Hepatocyte (in vitro differentiated cells): ENCODE measurements around the gene KIRREL3. TPM values are rescaled to one million over a fixed set of nuclear protein-coding genes. Genes with fewer than 3 reads are reported as not detected.

Experiments used
- DNase-seq: peaks from one replicate; pipeline ENCODE4 v3.0.0-alpha.2; 2016; ENCODE audit warnings: low spot score
- H2AFZ ChIP-seq: fragments of 200-600 bp; sonication (generic); 2 replicates; pipeline ENCODE4 v1.6.0; 2016; ENCODE audit warnings: antibody characterized with exemption, mild to moderate bottlenecking
- H3K27ac ChIP-seq: fragments of 200-600 bp; sonication (generic); 2 replicates; pipeline ENCODE4 v1.5.1; 2016; ENCODE audit warnings: mild to moderate bottlenecking
- H3K27me3 ChIP-seq: fragments of 200-600 bp; sonication (generic); 2 replicates; pipeline ENCODE4 v1.6.1; 2016
- H3K36me3 ChIP-seq: fragments of 200-600 bp; sonication (generic); replicated peaks from 2 replicates; pipeline ENCODE4 v1.5.1; 2016; ENCODE audit warnings: low read depth; ENCODE audit not compliant: insufficient read depth
- H3K4me1 ChIP-seq: fragments of 200-600 bp; sonication (generic); 2 replicates; pipeline ENCODE4 v1.5.1; 2016; ENCODE audit warnings: mild to moderate bottlenecking, moderate library complexity; ENCODE audit not compliant: insufficient read depth
- H3K4me2 ChIP-seq: fragments of 200-600 bp; sonication (generic); 2 replicates; pipeline ENCODE4 v1.6.0; 2016
- H3K4me3 ChIP-seq: fragments of 200-600 bp; sonication (generic); 2 replicates; pipeline ENCODE4 v1.5.1; 2016; ENCODE audit warnings: mild to moderate bottlenecking
- H3K79me2 ChIP-seq: fragments of 200-600 bp; sonication (generic); 2 replicates; pipeline ENCODE4 v1.6.0; 2017; ENCODE audit warnings: mild to moderate bottlenecking
- H3K9me2 ChIP-seq: fragments of 200-600 bp; sonication (generic); replicated peaks from 2 replicates; pipeline ENCODE4 v1.6.0; 2017; ENCODE audit warnings: mild to moderate bottlenecking; ENCODE audit not compliant: insufficient read depth
- H3K9me3 ChIP-seq: fragments of 200-600 bp; sonication (generic); 2 replicates; pipeline ENCODE4 v1.5.1; 2016; ENCODE audit warnings: low read depth, mild to moderate bottlenecking
- H4K20me1 ChIP-seq: fragments of 200-600 bp; sonication (generic); 2 replicates; pipeline ENCODE4 v1.6.0; 2016; ENCODE audit warnings: mild to moderate bottlenecking; ENCODE audit not compliant: insufficient read depth, poor library complexity, severe bottlenecking
- EZH2 ChIP-seq: fragments of 200-600 bp; sonication (generic); IDR thresholded peaks from 2 replicates; pipeline ENCODE4 v1.6.1; 2016; ENCODE audit warnings: antibody characterized with exemption, mild to moderate bottlenecking, borderline replicate concordance
- EZH2phosphoT487 ChIP-seq: fragments of 200-600 bp; sonication (generic); IDR thresholded peaks from one replicate; pipeline ENCODE4 v1.6.1; 2018; ENCODE audit warnings: antibody characterized with exemption, mild to moderate bottlenecking, low read depth, moderate library complexity; ENCODE audit not compliant: unreplicated experiment, severe bottlenecking
- WGBS: methylation state at CpG from one replicate; pipeline ENCODE4 v1.1.6; 2016; ENCODE audit warnings: low lambda C conversion rate; ENCODE audit errors: missing lambda C conversion rate; 5-methylcytosine and 5-hydroxymethylcytosine counted together
- polyA plus RNA-seq: library from polyadenylated mRNA; unstranded; fragments of >200 nt; fragmentation: Nextera tagmentation; extraction: Ambion mirVana; gene quantifications from 2 replicates; pipeline ENCODE4 v1.2.1, GENCODE V29; 2016
- total RNA-seq: library from RNA; depleted of rRNA; stranded (reverse); fragments of >200 nt; gene quantifications from 2 replicates; pipeline ENCODE4 v1.2.3, GENCODE V29; 2014
- TF ChIP-seq, protein P1 (sequence below): fragments of 200-600 bp; sonication (generic); IDR thresholded peaks from 2 replicates; pipeline ENCODE4 v1.5.1; 2016; ENCODE audit warnings: antibody characterized with exemption, mild to moderate bottlenecking; ENCODE audit not compliant: poor library complexity

KIRREL3 gene
- total and polyA plus RNA-seq, 2 experiments from 2014 or later: 0.33 to 0.86 TPM

- Histone ChIP-seq H2AFZ (no peak overlapping the region), H3K9me2 (no peaks in the 10 kb centered on the region), H3K4me3 (no peak overlapping the region), H3K79me2 (no peaks in the 10 kb centered on the region), H4K20me1 (no peaks in the 10 kb centered on the region), H3K27me3 (peaks cover 16% of the 10 kb centered on the region), H3K4me1 (no peaks in the 10 kb centered on the region), H3K4me2 (no peak overlapping the region), H3K9me3 (no peaks in the 10 kb centered on the region), H3K27ac (no peak overlapping the region), H3K36me3 (no peaks in the 10 kb centered on the region)
- WGBS: 88% methylated on average over 3 of the region's 3 CpGs
- no peak for DNase-seq
- TF ChIP-seq EZH2phosphoT487: no peak
- TF ChIP-seq, protein P1, sequence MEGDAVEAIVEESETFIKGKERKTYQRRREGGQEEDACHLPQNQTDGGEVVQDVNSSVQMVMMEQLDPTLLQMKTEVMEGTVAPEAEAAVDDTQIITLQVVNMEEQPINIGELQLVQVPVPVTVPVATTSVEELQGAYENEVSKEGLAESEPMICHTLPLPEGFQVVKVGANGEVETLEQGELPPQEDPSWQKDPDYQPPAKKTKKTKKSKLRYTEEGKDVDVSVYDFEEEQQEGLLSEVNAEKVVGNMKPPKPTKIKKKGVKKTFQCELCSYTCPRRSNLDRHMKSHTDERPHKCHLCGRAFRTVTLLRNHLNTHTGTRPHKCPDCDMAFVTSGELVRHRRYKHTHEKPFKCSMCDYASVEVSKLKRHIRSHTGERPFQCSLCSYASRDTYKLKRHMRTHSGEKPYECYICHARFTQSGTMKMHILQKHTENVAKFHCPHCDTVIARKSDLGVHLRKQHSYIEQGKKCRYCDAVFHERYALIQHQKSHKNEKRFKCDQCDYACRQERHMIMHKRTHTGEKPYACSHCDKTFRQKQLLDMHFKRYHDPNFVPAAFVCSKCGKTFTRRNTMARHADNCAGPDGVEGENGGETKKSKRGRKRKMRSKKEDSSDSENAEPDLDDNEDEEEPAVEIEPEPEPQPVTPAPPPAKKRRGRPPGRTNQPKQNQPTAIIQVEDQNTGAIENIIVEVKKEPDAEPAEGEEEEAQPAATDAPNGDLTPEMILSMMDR: no peak
- TF ChIP-seq EZH2: no peak
These were observed 35.3 kb upstream of the KIRREL3 start for GRCh38 chr11:127035824-127036223.

DNA sequence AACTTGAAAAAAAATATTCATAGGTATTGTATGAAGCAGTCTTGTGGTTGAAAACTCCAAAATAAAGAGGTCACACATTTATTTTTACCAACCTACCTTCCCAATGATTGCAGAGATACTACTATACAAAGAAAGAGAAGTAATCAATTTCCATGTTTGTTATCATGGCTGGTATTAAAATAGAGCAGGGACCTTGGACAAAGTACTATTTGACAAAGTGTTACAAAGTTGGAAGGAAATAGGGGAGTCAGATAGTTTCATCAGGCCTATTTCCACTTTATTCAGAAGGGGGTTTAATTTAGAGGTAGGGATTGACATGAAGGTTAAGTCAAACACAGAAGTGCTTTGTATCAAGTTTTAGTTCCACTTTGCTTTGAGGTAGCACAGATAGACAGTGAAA lies 34.4 kb upstream of the KIRREL3 start:
- H3K36me3 ChIP-seq: no peaks in the 10 kb centered on the region
- peaks cover 23% of the 10 kb centered on the region for H3K27me3 ChIP-seq
- H3K4me2 ChIP-seq: no peak overlapping the region
- H3K9me3 ChIP-seq: no peaks in the 10 kb centered on the region
- no peak overlapping the region for H2AFZ ChIP-seq
- no peaks in the 10 kb centered on the region for H3K9me2 ChIP-seq
- TF ChIP-seq, protein P1: no peak
- TF ChIP-seq EZH2phosphoT487 (no peak), EZH2 (no peak)
- H3K4me1 ChIP-seq: no peaks in the 10 kb centered on the region
- H3K4me3 ChIP-seq: no peak overlapping the region
- H4K20me1 ChIP-seq: no peaks in the 10 kb centered on the region
- DNase-seq: no peak
- H3K27ac ChIP-seq: no peak overlapping the region
- H3K79me2 ChIP-seq: no peaks in the 10 kb centered on the region

- DNase-seq: no peak
- no peak overlapping the region for H3K27ac ChIP-seq
- peaks cover 47% of the 10 kb centered on the region for H3K27me3 ChIP-seq
- H3K9me2 ChIP-seq: no peaks in the 10 kb centered on the region
- H3K79me2 ChIP-seq: no peaks in the 10 kb centered on the region
- TF ChIP-seq, protein P1: no peak
- TF ChIP-seq EZH2 (no peak), EZH2phosphoT487 (no peak)
- H3K9me3 ChIP-seq: no peaks in the 10 kb centered on the region
- H3K4me1 ChIP-seq: no peaks in the 10 kb centered on the region
- no peak overlapping the region for H3K4me3 ChIP-seq
- no peak overlapping the region for H2AFZ ChIP-seq
- H4K20me1 ChIP-seq: no peaks in the 10 kb centered on the region
- H3K36me3 ChIP-seq: no peaks in the 10 kb centered on the region
- WGBS: 66% methylated on average over 4 of the region's 4 CpGs
- no peak overlapping the region for H3K4me2 ChIP-seq
These were observed 28.1 kb upstream of the KIRREL3 start for GRCh38 chr11:127028648-127029047.

- H3K9me3 ChIP-seq: no peaks in the 10 kb centered on the region
- H3K9me2 ChIP-seq: no peaks in the 10 kb centered on the region
- no peaks in the 10 kb centered on the region for H3K79me2 ChIP-seq
- H3K4me1 ChIP-seq: no peaks in the 10 kb centered on the region
- 87% methylated on average over 5 of the region's 5 CpGs for WGBS
- no peaks in the 10 kb centered on the region for H4K20me1 ChIP-seq
- H3K4me2 ChIP-seq: no peak overlapping the region
- DNase-seq: no peak
- H3K4me3 ChIP-seq: no peak overlapping the region
- TF ChIP-seq, protein P1: no peak
- no peak for TF ChIP-seq EZH2
- TF ChIP-seq EZH2phosphoT487: no peak
- no peak overlapping the region for H2AFZ ChIP-seq
- no peaks in the 10 kb centered on the region for H3K36me3 ChIP-seq
- H3K27ac ChIP-seq: no peak overlapping the region
- peaks cover 47% of the 10 kb centered on the region for H3K27me3 ChIP-seq
These were observed 27.2 kb upstream of the KIRREL3 start for GRCh38 chr11:127027789-127028188.
